ENCODE data around the gene PEAK1.
"Not testable (repeated sequence)": the region's sequence is repeated elsewhere in the genome, so short reads cannot be mapped to it uniquely, and the experiment has no call there.

DNA sequence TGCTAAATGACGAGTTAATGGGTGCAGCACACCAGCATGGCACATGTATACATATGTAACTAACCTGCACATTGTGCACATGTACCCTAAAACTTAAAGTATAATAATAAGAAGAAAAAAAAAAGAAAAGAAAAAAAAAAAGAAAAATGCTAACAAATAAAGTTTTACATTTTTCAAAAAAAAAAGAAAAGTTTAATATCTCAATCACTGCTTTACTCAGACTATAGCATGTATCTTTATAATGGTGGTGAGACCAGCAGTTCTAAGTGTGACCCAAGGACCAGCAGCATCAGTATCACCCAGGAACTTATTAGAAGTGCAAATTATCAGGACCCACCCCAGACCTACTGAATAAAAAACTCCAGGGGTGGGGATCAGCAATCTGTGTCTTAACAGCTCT is 243.8 kb downstream of the PEAK1 start:
- TF ChIP-seq, protein P1, sequence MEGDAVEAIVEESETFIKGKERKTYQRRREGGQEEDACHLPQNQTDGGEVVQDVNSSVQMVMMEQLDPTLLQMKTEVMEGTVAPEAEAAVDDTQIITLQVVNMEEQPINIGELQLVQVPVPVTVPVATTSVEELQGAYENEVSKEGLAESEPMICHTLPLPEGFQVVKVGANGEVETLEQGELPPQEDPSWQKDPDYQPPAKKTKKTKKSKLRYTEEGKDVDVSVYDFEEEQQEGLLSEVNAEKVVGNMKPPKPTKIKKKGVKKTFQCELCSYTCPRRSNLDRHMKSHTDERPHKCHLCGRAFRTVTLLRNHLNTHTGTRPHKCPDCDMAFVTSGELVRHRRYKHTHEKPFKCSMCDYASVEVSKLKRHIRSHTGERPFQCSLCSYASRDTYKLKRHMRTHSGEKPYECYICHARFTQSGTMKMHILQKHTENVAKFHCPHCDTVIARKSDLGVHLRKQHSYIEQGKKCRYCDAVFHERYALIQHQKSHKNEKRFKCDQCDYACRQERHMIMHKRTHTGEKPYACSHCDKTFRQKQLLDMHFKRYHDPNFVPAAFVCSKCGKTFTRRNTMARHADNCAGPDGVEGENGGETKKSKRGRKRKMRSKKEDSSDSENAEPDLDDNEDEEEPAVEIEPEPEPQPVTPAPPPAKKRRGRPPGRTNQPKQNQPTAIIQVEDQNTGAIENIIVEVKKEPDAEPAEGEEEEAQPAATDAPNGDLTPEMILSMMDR (conservative IDR thresholded peaks at IDR 0.05; ENCODE audit: low read depth, low read length), result not testable (repeated sequence)
- not testable (repeated sequence) for TF ChIP-seq EZH2 (IDR thresholded peaks at IDR 0.05; ENCODE audit: low read length, unreplicated experiment); EZH2phosphoT487 (IDR thresholded peaks at IDR 0.05; ENCODE audit: borderline replicate concordance, low read length)

Measured in PC-3 (cell line).